Non-pigmented ciliary epithelial cell (primary cell): ENCODE data around the gene CRYBG2.
"Not testable (repeated sequence)": the region's sequence is repeated elsewhere in the genome, so short reads cannot be mapped to it uniquely, and the experiment has no call there.

Experiments used
- DNase-seq: peaks from one replicate; pipeline ENCODE4 v3.0.0-alpha.2; 2010; ENCODE audit warnings: low read depth

The CRYBG2 gene

DNA sequence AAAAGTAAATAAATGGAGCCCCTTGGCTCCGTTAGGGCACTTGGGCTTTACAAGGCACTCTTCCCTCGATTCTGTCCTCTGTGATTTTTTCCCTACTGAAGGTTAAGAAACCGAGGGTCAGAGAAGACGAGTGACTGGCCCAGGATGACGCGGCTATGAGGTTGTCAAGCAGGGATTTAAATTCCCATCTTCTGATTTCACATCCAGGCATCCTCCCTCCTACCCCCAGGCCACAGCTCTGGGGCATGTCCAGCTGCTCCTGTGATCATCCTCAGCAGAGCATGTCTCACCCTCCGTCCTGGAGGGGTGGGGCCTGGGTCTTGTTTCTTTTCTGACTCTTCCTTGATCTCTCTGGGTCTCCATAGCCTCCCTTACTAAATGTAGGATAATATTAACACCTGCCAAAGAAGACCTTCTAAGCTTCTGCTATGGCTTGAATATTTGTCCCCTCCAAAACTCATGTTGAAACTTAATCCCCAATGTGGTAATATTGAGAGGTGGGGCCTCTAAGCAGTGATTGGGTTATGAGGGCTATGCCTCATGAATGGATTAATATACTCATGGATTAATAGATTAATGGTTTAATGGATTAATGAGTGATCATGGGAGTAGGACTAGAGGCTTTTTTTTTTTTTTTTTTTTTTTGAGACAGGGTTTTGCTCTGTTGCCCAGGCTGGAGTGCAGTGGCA, 4.6 kb downstream of the CRYBG2 start:
- DNase-seq: peak; percentile 60

DNA sequence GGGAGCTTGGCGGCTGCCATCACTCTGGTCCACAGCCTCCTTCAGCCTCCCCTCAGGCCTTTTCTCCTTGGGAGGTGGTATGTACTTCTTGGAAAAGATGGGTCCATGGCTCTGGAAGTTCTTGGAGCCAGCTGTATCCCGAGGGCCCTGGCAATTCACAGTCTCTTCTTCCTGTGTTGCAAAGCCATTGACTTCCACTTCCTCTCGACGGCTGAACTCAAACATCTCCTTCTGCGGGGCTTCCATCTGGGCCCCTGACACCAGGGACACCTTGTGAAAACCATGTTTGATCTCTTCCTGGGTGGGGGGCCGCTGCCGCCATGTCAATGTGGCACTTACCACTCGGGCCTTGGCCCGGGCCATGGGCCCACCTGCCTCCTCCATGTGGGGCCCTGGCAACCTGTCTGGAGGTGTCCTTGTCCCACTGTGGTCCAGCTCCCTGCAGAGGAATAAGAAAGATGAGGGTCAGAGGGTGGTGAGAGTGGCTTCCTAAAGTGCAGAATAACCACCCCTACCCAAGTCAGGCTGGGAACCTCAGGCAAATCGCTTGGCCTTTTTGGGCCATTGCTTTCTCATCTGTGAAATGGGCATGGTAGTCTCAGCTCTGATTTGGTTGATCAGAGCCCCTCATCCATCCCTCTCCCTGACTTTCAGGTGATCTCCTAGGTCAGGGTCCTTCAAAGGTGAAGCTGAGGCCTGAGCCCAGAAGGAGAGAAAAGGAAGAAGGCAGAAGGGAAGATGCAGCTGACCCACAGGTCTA, 7.5 kb downstream of the CRYBG2 start:
- DNase-seq: no peak

DNA sequence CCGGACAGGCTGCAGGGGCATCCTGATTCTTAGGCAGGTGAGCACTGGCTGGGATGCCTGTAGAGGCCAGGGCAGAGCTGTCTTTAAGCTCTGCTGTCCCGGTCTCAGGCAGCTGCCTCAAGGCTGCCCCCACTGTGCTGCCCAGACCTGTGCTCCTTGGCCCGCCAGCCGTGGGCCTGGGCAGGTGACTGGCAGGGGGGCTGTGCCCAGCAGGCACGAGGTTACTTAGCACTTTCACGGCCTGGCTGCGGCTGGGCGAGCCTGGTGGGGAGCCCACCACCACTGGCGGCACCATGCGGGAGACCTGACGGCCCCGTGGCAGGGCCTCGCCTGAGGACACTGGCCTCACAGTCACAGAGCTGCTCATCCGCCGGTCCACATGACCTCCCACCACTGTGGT, 8.2 kb downstream of the CRYBG2 start:
- no peak for DNase-seq

DNA sequence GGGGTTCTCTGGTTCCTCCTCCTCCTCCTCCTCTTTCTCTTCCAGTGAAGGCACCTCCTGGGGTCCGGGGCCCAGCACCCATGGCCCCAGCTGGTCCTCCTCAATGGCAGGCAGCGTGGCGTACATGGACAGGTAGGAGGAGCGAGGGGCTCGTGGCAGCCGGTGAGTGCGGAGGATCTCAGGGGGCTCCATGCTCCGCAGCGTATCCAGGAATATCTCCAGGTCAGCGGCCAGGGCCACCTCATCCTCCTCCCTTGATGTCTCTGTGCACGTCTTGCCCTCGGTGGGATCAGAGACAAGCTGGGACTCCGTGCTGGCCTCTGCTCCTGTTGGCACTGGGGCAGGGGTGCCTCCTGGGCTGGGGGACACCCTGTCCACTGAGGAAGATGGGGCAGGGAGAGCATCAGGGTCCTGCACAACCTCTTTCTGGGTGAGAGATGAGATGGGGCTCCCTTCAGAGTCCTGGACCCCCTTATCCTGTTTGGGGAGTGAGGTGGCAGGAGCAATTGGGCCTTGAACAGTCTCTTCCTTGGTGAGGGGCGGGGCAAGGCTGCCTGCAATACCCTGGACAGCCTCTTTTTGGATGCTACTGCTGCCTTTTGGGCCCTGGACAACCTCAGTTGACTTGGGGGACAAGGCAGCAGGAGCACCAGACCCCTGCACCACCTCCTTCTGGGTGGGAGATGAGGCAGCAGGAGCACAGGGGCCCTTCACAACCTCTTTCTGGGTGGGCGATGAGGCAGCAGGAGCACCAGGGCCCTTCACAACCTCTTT, 9.6 kb downstream of the CRYBG2 start:
- DNase-seq: no peak

DNA sequence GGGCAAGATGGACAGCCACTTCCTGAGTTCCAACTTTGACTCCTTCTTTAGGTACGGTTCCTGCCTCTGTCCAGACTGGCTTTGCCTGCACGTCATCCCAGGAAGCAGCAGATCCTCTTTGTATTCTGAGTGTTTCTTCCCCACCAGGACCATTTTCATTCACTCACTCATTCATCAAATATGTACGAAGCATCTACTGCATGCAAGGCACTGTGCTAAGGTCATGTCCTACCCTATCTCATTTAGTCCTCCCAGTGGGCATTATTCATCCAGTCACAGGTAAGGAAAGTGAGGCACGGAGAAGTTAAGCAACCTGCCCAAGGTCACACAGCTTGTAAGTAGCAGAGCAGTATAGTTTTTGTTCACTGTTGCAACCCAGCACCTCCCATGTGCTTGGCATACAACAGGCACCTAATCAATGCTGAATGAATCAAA, 13.9 kb downstream of the CRYBG2 start:
- DNase-seq: no peak

DNA sequence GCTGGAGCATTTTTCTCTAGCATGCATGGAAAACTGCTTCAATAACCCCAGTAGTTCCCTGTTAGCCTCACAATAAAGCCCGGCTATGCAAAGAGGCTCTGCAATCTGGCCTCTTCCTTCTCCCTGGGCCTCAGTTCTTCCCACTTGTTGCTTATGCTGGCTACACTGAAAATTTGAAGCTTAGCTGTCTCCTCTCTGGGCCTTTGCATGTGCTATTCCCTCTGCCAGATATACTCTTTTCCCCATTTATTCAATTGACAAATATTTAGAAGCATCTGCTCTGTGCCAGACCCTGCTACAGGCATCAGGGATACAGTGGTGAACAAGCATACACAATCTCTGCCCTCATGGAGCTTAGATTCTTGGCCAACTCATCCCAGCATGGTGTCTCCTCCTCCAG, 15.3 kb downstream of the CRYBG2 start:
- DNase-seq: no peak

DNA sequence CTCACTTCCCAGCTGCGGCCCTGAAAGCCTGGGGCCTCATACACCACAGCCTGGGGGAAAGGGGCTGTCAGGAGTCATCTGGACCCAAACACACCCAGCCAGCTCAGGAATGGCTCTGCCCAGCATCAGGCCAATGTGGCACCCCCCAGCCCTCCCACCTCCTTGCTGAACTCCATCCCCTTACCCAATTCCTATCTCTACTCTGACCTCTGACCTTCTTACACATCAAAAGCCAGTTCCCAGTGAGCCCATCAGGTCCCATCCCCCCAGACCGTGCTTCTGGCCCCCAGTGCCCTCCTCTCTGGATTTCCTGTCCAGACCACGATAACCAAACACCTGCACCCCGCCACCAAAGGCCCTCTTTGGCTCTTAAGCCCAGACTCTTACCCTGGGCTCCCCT, 16.3 kb downstream of the CRYBG2 start:
- DNase-seq: no peak

DNA sequence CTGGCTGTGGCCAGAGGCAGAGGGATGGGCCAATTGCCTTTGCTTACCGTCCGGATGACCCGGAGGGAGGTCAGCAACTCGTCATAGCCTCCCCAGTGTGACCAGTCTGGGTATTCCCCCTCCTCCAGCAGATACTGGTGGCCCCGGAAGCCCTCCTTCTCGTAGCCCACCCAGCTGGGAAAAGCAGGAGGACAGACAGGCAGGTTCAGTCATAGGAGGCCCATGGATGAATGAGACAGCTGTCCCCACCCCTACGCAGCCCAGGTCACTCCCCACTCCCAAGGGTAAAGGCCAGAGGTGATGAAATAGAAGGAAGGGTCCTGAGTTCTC, 16.8 kb downstream of the CRYBG2 start:
- no peak for DNase-seq

DNA sequence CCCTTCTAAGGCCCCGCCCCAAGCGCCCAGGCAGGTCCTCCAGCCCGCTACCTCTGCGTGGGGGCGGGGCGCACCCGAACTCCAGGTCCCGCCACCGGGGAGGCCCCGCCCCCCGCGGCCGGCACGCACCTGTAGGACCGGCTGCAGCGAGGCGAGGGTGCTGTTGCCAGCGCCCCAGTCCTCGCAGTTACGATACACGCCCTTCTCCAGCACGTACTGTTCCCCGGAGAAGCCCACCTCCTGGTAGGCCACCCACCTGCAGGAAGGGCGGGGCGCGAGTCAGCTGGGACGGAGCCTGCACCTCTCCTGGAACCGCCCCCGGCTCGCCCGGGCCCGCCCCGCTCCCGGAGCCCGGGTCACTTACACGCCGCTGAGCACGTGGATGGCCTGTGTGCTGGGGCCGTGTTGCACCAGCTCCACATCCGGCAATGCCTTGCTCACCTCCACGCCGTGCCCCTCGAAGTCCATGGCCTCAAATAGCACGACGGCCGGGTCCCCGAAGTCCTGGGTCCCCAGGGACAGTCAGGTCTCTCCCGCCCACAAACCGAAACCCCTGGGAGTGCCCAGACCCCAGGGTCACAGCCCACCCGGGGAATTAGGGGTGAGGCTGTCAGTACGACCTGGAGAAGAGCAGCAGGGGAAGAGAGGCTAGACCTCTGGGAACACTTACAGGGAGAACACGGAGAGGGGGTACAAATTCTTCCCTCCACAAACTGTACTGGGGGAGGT, 17.3 kb downstream of the CRYBG2 start:
- no peak for DNase-seq

DNA sequence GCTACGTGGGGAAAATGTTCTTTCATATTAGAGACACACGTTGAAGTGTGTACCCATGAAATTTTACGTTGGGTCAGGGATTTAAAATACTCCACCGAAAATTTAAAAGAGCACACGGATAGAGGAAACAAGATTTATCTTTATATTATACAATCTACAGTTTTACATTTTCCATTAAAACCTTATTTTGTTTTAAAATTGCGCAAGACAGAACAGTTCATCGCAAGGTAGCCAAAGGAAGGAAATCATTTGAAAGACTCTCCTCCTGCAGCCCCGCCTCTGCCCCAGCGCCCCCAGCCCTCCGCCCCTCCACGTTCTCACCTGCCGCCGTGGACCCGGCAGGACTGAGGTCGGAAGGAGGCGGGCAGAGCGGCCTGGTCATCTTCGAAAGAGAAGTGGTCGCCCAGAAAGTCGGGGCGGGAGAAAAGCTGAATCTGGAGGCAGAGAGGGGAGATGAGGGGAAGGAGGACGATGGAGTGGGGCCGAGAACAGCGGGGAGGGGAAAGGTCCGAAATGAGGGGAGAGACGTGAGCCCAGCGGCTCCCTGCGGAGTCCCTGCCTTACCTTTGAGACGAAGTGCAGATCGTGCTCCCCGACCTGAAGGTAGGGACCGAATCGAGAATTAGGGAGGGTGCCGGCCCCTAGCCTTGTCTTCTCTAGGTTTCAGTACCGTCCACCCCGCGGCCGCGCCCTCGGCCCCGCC, 18.0 kb downstream of the CRYBG2 start:
- no peak for DNase-seq

DNA sequence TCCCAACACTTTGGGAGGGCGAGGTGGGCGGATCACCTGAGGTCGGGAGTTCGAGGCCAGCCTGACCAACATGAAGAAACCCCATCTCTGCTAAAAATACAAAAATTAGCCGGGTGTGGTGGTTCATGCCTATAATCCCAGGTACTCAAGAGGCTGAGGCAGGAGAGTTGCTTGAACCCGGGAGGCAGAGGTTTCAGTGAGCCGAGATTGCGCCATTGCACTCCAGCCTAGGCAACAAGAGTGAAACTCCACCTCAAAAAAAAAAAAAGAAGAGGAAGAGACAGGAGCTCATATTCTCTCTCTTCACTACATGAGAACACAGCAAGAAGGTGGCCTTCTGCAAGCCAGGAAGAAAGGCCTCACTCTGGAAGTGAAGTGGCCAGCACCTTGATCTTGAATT, 20.6 kb downstream of the CRYBG2 start:
- not testable (repeated sequence) for DNase-seq

DNA sequence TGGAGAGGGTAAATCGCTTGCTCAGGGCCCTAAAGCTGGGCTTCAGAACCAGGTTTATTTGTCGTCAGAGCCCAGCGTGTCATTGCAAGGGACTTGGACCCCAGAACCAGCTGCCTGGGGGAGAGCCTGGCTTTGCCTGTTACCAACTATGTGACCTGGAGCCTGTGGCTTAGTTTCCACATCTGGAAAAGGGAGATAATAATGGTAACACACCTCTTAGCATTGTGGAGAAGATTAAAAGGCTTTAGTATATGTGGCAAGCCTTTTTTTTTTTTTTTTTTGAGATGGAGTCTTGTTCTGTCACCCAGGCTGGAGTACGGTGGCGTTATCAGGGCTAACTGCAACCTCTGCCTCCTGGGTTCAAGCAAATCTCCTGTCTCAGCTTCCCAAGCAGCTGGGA, 23.7 kb downstream of the CRYBG2 start:
- DNase-seq: no peak

DNA sequence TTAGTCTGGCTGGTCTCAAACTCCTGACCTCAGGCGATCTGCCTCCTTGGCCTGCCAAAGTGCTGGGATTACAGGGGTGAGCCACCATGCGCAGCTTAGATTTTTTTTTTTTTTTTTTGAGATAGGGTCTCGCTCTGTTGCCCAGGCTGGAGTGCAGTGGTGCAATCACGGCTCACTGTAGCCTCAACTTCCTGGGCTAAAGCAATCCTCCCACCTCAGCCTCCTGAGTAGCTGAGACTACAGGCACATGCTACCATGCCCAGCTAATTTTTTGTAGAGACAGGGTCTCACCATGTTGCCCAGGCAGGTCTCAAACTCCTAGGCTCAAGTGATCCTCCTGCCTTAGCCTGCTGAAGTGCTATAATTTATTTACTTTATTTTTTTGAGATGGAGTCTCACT, 24.6 kb downstream of the CRYBG2 start:
- DNase-seq: not testable (repeated sequence)

DNA sequence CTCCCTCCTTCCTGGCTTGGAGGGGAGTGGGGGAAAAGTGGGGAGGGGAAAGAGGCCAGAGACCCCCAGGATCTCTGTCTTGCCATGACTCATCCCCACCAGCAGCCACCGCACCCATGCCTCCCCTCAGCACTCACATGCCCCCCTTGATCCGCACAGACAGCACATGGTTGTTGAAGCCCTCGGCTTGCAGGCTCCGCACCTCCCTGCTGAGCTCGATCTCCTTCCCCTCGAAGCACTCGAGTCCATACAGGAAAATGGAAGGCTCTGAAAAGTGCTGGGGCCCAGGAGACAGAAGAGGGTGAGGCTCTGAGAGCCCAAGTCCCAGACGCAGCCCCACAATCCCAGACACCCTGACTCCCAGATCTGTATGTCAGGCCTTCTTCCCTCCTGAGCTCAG, 25.3 kb downstream of the CRYBG2 start:
- no peak for DNase-seq

DNA sequence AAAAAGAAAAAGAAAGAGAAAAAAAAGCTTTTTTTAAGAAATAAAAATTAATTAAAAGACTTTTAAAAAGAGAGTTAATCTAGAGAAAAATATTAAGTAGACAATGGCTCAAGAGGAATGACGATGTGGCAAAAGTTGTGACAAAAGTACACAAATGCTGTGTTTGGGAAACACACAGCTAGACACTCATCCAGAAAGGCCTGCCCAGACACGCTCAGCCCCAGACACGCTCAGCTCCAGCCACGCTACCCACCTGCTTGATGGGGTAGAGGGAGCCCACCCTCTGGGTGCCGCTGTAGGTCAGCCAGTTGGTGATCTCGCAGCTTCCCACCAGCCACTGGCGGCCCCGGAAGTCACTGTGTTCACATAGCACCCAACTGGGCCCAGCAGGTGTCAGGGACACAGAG, 26.0 kb downstream of the CRYBG2 start:
- DNase-seq: no peak

DNA sequence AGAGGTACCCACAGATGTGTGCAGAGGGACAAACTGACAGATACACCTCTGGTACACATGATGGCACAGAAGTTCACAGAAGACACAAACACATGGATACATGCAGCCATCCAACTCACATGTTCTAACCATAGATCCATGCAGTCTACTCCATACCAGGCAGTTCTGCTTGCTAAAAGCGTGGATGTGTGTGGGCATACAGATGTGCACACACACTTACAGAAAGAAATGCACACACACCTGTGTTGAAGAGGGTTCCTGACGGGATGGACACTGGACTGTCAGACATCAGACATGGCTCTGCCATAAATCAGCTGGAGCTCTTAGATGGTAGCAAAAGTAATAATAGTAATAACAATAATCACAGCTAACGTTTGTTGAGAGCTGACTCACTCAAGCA, 29.4 kb downstream of the CRYBG2 start:
- no peak for DNase-seq

DNA sequence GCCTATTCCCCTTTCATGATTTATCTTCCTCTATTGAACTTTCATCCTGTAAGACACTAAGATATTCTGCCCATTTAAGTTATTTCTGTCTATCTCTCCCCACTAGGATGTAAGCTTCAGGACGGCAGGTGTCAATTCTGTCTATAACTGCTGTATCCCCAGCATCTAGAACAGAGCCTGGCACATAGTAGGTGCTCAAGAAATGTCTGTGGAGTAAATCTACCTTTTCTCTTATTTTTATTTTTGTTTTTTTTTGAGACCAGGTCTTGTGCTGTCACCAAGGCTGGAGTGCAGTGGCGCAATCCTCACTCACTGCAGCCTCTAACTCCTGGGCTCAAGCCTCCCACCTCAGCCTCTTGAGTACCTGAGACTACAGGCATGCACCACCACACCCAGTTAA, 30.5 kb downstream of the CRYBG2 start:
- no peak for DNase-seq

DNA sequence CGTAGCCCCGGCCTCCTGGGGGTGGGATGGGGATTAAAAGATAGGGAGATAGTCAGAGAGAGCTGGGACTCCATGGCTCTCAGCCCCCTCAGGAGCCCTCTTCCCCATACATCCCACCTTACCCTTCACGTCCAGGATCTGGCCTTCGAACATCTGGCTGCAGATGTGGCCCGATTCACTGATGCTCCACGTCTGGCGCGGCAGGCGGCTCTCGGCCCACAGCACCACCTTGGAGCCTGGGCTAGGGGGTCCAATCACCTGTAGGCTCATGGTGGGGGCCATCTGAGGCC, 31.9 kb downstream of the CRYBG2 start:
- DNase-seq: no peak

DNA sequence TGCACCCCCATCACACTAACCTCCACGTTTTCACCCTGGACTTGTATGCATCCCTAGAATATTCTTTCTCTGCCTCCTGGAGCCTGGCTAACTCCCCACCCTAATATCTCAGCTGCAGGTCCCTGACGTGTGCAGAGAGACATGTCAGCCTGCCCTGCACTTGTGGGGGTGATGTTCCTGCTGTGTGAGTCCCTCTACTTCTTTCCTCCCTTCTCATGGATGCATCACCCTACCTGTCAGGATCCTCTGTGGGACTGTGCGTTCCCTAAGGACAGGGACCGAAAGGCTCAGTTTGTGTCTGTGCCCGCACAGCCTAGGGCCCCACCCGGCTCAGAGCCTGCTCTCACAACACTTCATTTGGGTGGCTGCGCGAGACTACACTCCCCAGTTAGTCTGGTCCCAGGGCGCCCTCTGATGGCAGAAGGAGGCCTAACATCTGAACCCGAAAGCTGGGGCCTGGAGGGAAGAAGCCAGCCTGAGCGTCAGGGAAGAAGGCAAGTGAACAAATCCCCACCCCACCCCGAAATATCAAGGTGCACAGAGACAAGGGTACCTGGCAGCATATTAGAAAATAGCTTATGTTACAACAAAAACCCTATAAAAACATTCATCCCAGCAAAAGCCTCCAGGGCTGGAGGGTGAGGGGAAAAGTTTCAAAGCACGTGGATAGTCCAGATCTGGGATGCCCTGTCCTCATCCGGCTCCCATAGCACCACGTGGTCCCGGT, 32.5 kb downstream of the CRYBG2 start:
- peak; percentile 43 for DNase-seq

DNA sequence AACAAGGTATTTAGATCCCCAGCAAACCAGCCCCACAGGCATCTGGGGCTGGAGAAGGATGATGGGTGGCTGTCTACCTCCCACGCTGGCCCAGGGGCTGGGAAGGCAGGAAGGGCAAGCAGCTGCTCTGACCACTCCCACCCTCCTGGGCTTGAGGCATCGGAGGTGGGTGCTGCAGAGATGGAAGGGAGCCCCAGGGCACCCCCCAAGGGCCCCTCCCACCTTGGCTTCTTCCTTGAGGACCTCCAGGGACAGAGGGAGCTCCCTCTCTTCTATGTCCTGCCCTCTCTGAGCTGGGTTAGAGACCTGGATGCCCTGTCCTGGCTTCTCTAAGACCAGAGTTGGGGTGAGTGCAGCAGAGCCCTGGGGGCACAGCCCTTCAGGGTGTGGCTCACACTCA, 33.0 kb downstream of the CRYBG2 start:
- DNase-seq: no peak

DNA sequence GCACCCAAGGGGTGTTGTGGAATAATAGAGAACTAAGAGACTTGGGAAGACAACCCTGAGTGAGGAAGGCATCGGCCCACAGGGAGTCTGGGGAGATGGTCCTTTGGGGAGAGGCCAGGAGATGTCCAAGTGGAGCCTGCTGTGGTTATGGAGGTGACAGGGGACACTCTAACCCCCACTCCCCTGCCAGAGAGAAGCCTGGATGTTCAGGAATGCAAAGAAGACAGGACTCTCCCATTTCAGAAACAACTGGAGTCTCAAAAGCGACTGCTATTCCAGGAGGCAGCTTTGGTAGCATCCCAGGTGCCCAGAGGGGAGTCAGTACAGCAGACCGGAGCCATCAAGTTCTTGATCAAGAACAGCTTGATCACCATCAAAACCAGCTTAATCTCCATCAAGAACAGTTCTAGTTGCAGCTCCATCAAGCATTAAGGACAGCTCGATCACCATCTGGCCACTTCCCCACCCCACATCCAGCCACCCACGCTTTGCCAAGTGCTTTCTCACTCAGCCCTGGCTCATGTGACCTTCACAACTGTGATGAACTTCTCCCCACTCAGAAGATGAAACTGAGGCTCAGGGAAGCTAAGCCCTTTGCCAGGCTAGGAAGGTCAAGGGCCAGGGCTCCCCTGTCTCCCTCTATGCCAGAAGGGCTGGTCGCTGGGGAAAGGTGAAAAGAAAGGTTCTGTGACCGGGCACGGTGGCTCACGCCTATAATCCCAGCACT, 35.4 kb downstream of the CRYBG2 start:
- no peak for DNase-seq
